ENCODE measurements around the gene KIRREL3. TPM values are rescaled to one million over a fixed set of nuclear protein-coding genes. Genes with fewer than 3 reads are reported as not detected.

Gene KIRREL3
- total and polyA plus RNA-seq, 2 of the 4 experiments (the other 2 are of a cell fraction): 10.9 to 15.9 TPM

DNA sequence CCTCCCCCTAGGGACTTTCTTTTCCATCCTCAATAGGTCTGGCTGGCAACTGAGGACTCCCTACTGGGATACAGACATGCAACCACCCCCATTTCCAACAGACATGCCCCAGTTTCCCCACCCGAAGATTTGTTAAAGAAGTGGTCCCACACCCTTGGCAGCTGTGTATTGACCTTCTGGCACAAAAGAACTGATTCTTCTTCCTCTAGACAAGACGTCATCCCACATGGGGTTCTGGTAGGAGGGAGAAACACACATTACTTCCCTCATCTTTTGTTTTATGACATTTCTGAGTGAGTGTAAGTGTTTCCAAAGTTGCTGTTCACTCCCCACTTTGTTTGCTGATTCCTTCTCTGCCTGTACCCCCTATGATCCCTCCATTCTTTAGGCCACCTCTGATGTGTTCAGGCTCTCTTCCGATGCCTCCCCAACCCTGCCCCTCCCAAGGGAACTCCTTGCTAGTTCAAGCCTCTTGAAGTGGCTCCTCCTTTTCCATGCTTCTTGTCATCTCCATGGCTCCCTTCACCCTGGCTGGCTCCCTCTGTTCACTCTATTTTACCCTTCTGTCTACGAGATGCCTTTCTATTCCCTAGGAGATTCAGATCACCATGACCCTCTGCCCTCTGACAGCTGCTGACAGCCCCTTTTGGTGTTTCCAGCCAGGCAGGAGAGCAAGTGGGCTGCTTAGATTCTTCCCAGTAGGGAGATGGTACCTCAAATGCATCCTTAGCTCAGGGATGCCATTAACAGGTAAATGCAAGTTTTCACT, 4.3 kb downstream of the KIRREL3 start (continued):
- TF ChIP-seq, protein P1, sequence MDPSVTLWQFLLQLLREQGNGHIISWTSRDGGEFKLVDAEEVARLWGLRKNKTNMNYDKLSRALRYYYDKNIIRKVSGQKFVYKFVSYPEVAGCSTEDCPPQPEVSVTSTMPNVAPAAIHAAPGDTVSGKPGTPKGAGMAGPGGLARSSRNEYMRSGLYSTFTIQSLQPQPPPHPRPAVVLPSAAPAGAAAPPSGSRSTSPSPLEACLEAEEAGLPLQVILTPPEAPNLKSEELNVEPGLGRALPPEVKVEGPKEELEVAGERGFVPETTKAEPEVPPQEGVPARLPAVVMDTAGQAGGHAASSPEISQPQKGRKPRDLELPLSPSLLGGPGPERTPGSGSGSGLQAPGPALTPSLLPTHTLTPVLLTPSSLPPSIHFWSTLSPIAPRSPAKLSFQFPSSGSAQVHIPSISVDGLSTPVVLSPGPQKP (IDR thresholded peaks at IDR 0.05; ENCODE audit: borderline replicate concordance, low read depth, low read length): no peak
- TF ChIP-seq CEBPB (IDR thresholded peaks at IDR 0.05; ENCODE audit: low read depth, low read length): no peak
- no peak for TF ChIP-seq RFX5 (IDR thresholded peaks at IDR 0.05; ENCODE audit: low read depth, low read length)
- no peak for TF ChIP-seq MAZ (IDR thresholded peaks at IDR 0.05; ENCODE audit: borderline replicate concordance, low read depth, low read length)
- no peak for TF ChIP-seq NFE2L2 (IDR thresholded peaks at IDR 0.05; ENCODE audit: low read depth, low read length)
- TF ChIP-seq MXI1 (IDR thresholded peaks at IDR 0.05; ENCODE audit: borderline replicate concordance, low read depth, low read length): no peak
- no peak for TF ChIP-seq CHD1 (IDR thresholded peaks at IDR 0.05; ENCODE audit: low read depth, low read length)

Data from IMR-90 (cell line).